GM12891 (cell line): ENCODE data around the gene TOMM34.

Experiments
- DNase-seq: peaks from one replicate; pipeline ENCODE4 v3.0.0; 2011; ENCODE audit warnings: low spot score; ENCODE audit not compliant: insufficient read length
- FAIRE-seq: peaks from 2 replicates; lab custom pipeline; 2011; peaks lifted over from hg19 to GRCh38; lab: Jason Lieb, UNC
- PAX5 ChIP-seq: IDR thresholded peaks from 2 replicates; pipeline ENCODE4 v1.6.1; 2011; ENCODE audit warnings: low read length, moderate library complexity, mild to moderate bottlenecking; ENCODE audit not compliant: insufficient read depth, severe bottlenecking
- POLR2A ChIP-seq: IDR thresholded peaks from 2 replicates; pipeline ENCODE4 v1.6.1; 2011; ENCODE audit warnings: low read depth, low read length, control low read depth
- POLR2AphosphoS5 ChIP-seq: IDR thresholded peaks from 2 replicates; pipeline ENCODE4 v1.6.1; 2011; ENCODE audit warnings: low read depth, low read length, control low read depth
- POU2F2 ChIP-seq: IDR thresholded peaks from 2 replicates; pipeline ENCODE4 v1.6.1; 2011; ENCODE audit warnings: low read depth, mild to moderate bottlenecking, control low read depth, low read length, moderate library complexity
- SPI1 ChIP-seq: IDR thresholded peaks from 2 replicates; pipeline ENCODE4 v1.6.1; 2011; ENCODE audit warnings: low read depth, low read length, control low read depth
- TAF1 ChIP-seq: IDR thresholded peaks from 2 replicates; pipeline ENCODE4 v1.6.1; 2011; ENCODE audit warnings: low read depth, low read length, control low read depth

TOMM34 gene

DNA sequence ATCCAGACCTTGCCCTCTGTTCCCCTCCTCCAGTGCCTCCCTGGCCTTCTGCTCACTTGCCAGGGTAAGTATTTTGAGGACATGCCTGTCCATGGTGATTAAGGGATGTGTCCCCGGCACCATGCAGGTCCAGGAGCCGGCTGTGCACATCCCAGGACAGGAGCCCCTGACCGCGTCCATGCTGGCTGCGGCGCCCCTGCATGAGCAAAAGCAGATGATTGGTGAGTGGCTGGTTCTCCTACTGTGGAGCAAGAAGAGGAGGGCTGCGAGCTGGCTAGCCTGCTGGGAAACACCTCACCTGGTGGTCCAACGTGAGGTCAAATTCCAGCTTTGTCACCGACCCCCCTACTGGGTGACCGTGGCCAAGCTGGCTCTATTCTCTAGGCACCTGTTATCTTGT, 23.7 kb downstream of the TOMM34 start:
- no peak for DNase-seq
- no peak for FAIRE-seq
- TF ChIP-seq POLR2AphosphoS5 (no peak), PAX5 (no peak)

DNA sequence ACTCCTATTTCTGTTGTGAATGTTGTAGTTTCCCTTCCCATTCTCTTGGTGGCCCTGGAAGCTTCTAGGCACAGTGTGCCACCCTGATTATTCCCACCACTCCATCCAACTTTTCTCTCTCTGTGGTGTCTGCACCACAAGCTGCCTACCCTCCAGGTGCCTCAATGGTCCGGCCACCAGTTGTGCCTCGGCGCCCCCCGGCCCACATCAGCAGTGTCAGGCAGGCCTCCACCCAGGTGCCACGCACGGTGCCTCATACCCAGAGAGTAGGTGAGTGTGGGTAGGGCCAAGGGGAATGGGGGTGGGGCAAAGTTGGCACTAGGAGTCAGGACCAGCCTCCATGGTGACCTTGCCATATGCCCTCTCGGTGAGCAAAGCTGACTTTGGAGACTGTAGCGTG, 27.3 kb downstream of the TOMM34 start:
- no peak for FAIRE-seq
- no peak for TF ChIP-seq TAF1

DNA sequence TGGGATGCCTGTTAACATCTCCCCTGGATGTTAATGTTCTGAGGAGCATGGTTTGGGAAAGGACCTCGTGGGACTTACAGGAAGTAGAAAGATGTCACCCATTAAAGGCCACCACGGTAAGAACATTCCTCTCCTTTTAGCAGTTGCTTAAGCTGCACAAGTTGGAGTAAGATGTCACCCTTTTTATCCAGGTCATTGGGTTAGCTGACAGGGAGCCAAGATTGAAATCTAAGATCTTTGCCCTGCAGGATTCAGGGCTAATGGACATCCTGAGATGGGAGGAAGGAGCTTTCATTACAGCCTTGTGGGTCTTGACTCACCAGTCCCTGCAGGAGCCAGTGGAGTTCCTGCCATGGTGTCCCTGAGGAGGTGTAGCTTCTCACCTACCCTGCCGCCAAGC, 28.3 kb downstream of the TOMM34 start:
- TF ChIP-seq TAF1: no peak
- TF ChIP-seq POU2F2: no peak
- TF ChIP-seq POLR2AphosphoS5: no peak
- no peak for TF ChIP-seq SPI1
- no peak for TF ChIP-seq PAX5
- no peak for TF ChIP-seq POLR2A
- FAIRE-seq: no peak
- DNase-seq: no peak

More for the DNA sequence above, 27.3 kb downstream of the TOMM34 start:
- no peak for DNase-seq

DNA sequence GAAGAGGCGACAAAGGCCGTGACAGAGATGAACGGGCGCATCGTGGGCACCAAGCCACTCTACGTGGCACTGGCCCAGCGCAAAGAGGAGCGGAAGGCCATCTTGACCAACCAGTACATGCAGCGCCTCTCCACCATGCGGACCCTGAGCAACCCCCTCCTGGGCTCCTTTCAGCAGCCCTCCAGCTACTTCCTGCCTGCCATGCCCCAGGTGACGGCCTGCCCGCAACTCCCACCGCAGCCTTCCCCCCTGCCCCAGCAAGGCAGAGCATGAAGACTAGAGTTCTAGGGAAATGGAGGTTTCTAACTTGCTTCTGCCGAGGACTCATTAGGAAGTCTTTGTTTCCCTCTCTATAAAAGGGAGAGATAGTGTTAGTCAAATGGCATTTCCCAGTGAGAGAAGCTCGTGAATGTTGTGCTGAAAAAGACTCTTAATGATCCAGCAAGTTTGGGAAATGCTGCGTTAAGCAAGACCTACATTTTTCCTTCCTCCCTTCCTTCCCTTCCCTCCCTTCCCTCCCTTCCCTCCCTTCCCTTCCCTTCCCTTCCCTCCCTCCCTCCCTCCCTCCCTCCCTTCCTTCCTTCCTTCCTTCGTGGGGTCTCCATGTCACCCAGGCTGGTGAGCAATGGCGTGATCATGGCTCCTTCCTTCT, 29.6 kb downstream of the TOMM34 start:
- no peak for FAIRE-seq
- no peak for TF ChIP-seq POU2F2
- no peak for TF ChIP-seq TAF1
- no peak for TF ChIP-seq SPI1
- TF ChIP-seq POLR2AphosphoS5: no peak
- no peak for TF ChIP-seq POLR2A
- no peak for TF ChIP-seq PAX5
- no peak for DNase-seq

DNA sequence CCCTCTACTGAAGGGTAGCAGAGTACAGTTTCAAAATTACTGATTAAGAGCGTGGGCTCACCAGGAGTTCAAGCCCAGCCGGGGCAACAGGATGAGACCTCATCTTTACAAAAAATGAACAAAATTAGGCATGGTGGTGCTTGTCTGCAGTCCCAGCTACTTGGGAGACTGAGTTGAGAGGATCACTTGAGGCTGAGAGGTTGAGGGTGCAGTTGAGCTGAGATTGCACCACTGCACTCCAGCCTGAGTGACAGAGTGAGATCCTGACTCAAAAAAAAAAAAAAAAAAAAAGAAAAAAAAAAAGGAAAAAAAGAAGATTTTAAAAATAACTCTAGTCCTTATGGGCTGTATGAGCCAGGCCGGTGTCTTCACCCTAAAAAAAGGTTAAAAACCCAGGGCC, 31.6 kb downstream of the TOMM34 start:
- DNase-seq (no peak), FAIRE-seq (no peak)
- TF ChIP-seq POLR2A (no peak), TAF1 (no peak), POLR2AphosphoS5 (no peak), PAX5 (no peak), SPI1 (no peak), POU2F2 (no peak)

DNA sequence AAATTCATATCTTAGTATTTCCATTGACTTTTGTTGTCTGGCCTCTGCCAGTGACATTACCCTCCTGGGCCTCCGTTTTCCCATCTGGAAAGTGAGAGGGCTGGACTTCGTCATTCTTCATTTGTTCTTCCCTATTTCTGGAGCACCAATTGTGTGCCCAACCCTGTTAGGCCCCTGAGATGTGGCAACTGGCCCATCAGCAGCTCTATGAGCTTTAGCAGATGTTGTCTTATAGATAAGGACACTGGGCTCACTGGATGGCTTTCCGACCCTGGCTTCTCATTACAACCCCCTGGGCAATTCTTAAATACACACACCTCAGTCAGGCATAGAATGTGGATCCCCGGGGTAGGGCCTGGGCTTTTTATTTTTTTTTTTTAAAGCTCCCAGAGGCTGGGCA, 35.7 kb downstream of the TOMM34 start:
- DNase-seq (no peak), FAIRE-seq (no peak)
- TF ChIP-seq PAX5: no peak
- TF ChIP-seq POLR2A: no peak
- no peak for TF ChIP-seq SPI1
- TF ChIP-seq POLR2AphosphoS5: no peak
- no peak for TF ChIP-seq TAF1
- TF ChIP-seq POU2F2: no peak

DNA sequence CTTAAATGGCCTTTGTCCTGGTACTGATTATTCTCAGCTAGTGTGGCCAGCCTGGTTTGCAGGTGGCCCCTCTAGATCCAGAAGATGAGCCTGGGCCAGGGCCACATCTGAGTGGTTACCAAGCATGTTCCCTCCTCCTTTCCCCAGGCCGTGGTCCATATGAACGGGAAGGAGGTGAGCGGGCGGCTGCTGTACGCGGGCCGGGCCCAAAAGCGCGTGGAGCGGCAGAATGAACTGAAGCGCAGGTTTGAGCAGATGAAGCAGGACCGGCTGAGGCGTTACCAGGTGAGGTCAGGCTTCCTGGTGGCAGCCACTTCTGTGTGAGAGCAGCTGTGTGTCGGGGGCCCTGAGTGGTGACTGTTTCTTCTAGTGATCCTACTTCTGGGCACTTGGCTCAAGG, 38.8 kb downstream of the TOMM34 start:
- DNase-seq (no peak), FAIRE-seq (no peak)
- no peak for TF ChIP-seq POU2F2
- TF ChIP-seq POLR2AphosphoS5: no peak
- TF ChIP-seq TAF1: no peak
- no peak for TF ChIP-seq POLR2A
- TF ChIP-seq SPI1: no peak
- no peak for TF ChIP-seq PAX5

DNA sequence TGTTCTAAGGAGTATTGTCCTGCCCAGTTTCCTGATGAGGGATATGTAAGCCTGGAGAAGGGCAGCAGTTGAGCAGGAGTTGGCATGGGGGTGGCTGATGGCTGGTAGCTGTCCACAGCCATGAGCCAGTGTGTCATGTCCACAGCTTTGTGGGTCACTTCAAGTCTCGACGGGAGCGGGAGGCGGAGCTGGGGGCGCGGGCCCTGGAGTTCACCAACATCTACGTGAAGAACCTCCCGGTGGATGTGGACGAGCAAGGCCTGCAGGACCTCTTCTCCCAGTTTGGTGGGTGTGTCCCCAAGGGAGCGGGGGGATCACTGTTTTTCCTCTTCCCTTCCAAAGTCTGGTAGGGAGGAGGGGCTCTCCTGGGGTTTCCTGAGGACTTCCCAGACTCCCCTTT, 41.4 kb downstream of the TOMM34 start:
- DNase-seq (no peak), FAIRE-seq (no peak)
- no peak for TF ChIP-seq POU2F2
- TF ChIP-seq SPI1: no peak
- no peak for TF ChIP-seq PAX5
- no peak for TF ChIP-seq TAF1
- no peak for TF ChIP-seq POLR2AphosphoS5
- no peak for TF ChIP-seq POLR2A

DNA sequence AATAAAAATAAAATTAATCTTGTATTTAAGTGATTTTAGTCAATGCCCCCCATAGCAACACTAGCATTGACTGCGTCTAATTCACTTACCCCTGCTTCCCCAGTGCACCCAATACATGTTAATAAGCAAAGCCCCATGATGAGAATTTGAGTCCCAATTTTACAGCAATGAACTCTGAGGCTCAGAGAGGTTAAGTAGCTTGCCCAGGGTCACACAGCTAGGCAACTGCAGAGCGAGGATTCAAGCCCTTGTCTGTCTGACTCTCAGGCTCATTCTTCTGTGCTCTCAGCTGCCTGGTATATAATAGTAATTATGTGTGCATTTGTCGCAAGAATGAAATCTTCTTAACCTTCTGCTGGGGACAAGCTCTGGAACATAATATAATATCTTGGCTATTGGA, 41.9 kb downstream of the TOMM34 start:
- TF ChIP-seq POU2F2: no peak
- TF ChIP-seq POLR2AphosphoS5: no peak
- TF ChIP-seq PAX5: no peak
- no peak for TF ChIP-seq TAF1
- TF ChIP-seq POLR2A: no peak
- no peak for TF ChIP-seq SPI1
- DNase-seq (no peak), FAIRE-seq (no peak)

DNA sequence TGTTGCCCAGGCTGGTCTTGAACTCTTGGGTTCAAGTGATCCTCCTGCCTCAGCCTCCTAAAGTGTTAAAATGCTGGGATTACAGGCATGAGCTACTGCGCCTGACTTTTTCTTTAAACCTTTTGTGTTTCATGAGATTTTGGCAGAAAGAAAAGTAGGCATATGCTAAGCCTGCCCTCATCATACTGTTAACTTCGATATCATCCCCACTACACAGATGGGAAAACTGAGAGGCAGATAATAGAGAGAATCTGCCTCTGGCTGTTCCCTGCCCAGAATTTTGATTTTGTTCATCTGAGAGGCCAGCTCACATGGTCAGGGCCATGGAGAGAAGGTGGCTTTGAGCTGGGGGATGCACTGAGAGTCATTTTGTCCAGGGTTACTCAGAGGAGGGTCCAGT, 42.8 kb downstream of the TOMM34 start:
- FAIRE-seq: no peak
- TF ChIP-seq POLR2AphosphoS5 (no peak), PAX5 (no peak), POLR2A (no peak), TAF1 (no peak), POU2F2 (no peak), SPI1 (no peak)
- no peak for DNase-seq
